Endodermal cell (in vitro differentiated cells): ENCODE data around the gene TCN1. TPM values are rescaled to one million over a fixed set of nuclear protein-coding genes. Genes with fewer than 3 reads are reported as not detected.

Experiments
- DNase-seq: peaks from one replicate; pipeline ENCODE4 v3.0.0-alpha.2; 2017
- H3K27ac ChIP-seq: 2 replicates; pipeline ENCODE4 v1.5.1; 2013; ENCODE audit warnings: mild to moderate bottlenecking, low read depth, low read length, moderate library complexity
- H3K27me3 ChIP-seq: 2 replicates; pipeline ENCODE4 v1.6.1; 2013; ENCODE audit warnings: mild to moderate bottlenecking, low read length, moderate library complexity; ENCODE audit not compliant: insufficient read depth, control insufficient read depth, poor library complexity, severe bottlenecking
- H3K36me3 ChIP-seq: 2 replicates; pipeline ENCODE4 v1.7.0; 2013; ENCODE audit warnings: mild to moderate bottlenecking, low read length, moderate library complexity; ENCODE audit not compliant: control insufficient read depth, insufficient read depth
- H3K4me1 ChIP-seq: one replicate; pipeline ENCODE4 v1.7.0; 2013; ENCODE audit warnings: low read length; ENCODE audit not compliant: control insufficient read depth, insufficient read depth
- H3K4me3 ChIP-seq: 2 replicates; pipeline ENCODE4 v1.5.1; 2013; ENCODE audit warnings: mild to moderate bottlenecking, low read length, moderate library complexity
- H3K9ac ChIP-seq: 2 replicates; pipeline ENCODE4 v1.6.1; 2013; ENCODE audit warnings: mild to moderate bottlenecking, low read length, moderate library complexity; ENCODE audit not compliant: poor library complexity, severe bottlenecking; ENCODE audit errors: extremely low read depth
- H3K9me3 ChIP-seq: 2 replicates; pipeline ENCODE4 v1.6.1; 2013; ENCODE audit warnings: mild to moderate bottlenecking, low read length, moderate library complexity; ENCODE audit not compliant: control insufficient read depth
- H3K27ac Mint-ChIP-seq: 2 replicates; pipeline ENCODE4 v1.8.0; 2020; ENCODE audit warnings: mixed read lengths
- H3K27me3 Mint-ChIP-seq: 2 replicates; pipeline ENCODE4 v1.8.0; 2021; ENCODE audit warnings: mild to moderate bottlenecking, mixed read lengths; ENCODE audit not compliant: insufficient read depth
- H3K36me3 Mint-ChIP-seq: 2 replicates; pipeline ENCODE4 v1.8.0; 2020; ENCODE audit warnings: low read depth, mixed read lengths
- H3K4me1 Mint-ChIP-seq: 2 replicates; pipeline ENCODE4 v1.8.0; 2020; ENCODE audit warnings: mixed read lengths
- H3K4me3 Mint-ChIP-seq: 2 replicates; pipeline ENCODE4 v1.8.0; 2020; ENCODE audit warnings: mild to moderate bottlenecking, moderate library complexity, mixed read lengths
- H3K9me3 Mint-ChIP-seq: 2 replicates; pipeline ENCODE4 v1.8.0; 2020; ENCODE audit warnings: mild to moderate bottlenecking, mixed read lengths
- WGBS, 2 experiments: methylation state at CpG; one replicate each; pipeline versions ENCODE4 v1.1.5 to v1.1.7; 2013; ENCODE audit warnings: missing lambda C conversion rate in 2 of 2, mixed read lengths in 1 of 2; ENCODE audit not compliant: insufficient coverage in 1 of 2, insufficient read length in 1 of 2; 5-methylcytosine and 5-hydroxymethylcytosine counted together
- total RNA-seq, 2 donors: library from RNA; stranded (reverse); fragmentation: NEBNext Ultra II Directional in 1 of 2; extraction: Animal tissue kit (Norgen Biotek cat#: 25700) in 1 of 2; gene quantifications; 2 replicates in 1 of 2; 3 replicates in 1 of 2; pipeline ENCODE4 v1.2.1, GENCODE V29; 2021
- TF ChIP-seq, protein P1 (sequence below): fragments of 200-600 bp; sonication (generic); conservative IDR thresholded peaks from 2 replicates; pipeline ENCODE4 v1.5.0; 2021; ENCODE audit warnings: antibody characterized with exemption, mild to moderate bottlenecking

TCN1 gene
- total RNA-seq, 2 donors from 2014 or later: not detected

DNA sequence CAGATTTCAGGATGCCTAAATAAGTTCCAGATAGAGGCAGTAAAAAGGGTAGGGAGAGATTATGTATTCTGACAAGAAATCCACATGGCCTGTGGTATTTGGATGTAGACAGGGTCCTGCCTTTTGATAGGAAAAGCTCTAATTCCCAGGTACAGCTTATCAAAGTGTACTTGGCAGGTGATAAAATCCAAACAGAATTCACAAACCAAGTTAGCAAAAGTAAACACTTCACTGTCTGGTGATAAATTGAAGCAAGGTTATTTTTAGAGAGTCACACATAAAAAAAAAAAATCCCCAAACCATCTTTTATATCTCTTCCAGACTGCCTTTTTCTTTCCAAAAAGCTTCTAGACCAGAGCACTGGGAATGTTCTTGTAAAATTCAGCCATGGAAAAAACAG lies 26.7 kb downstream of the TCN1 start:
- Histone ChIP-seq H3K9ac (no peak overlapping the region), H3K36me3 (no peaks in the 10 kb centered on the region), H3K4me3 (no peak overlapping the region), H3K27me3 (no peaks in the 10 kb centered on the region), H3K9me3 (no peaks in the 10 kb centered on the region), H3K27ac (no peak overlapping the region), H3K4me1 (no peaks in the 10 kb centered on the region)
- Mint-ChIP-seq H3K4me1 (no peaks in the 10 kb centered on the region), H3K36me3 (no peaks in the 10 kb centered on the region), H3K27ac (no peak overlapping the region), H3K4me3 (no peak overlapping the region), H3K27me3 (no peaks in the 10 kb centered on the region), H3K9me3 (no peaks in the 10 kb centered on the region)
- TF ChIP-seq, protein P1, sequence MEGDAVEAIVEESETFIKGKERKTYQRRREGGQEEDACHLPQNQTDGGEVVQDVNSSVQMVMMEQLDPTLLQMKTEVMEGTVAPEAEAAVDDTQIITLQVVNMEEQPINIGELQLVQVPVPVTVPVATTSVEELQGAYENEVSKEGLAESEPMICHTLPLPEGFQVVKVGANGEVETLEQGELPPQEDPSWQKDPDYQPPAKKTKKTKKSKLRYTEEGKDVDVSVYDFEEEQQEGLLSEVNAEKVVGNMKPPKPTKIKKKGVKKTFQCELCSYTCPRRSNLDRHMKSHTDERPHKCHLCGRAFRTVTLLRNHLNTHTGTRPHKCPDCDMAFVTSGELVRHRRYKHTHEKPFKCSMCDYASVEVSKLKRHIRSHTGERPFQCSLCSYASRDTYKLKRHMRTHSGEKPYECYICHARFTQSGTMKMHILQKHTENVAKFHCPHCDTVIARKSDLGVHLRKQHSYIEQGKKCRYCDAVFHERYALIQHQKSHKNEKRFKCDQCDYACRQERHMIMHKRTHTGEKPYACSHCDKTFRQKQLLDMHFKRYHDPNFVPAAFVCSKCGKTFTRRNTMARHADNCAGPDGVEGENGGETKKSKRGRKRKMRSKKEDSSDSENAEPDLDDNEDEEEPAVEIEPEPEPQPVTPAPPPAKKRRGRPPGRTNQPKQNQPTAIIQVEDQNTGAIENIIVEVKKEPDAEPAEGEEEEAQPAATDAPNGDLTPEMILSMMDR: no peak
- no peak for DNase-seq

DNA sequence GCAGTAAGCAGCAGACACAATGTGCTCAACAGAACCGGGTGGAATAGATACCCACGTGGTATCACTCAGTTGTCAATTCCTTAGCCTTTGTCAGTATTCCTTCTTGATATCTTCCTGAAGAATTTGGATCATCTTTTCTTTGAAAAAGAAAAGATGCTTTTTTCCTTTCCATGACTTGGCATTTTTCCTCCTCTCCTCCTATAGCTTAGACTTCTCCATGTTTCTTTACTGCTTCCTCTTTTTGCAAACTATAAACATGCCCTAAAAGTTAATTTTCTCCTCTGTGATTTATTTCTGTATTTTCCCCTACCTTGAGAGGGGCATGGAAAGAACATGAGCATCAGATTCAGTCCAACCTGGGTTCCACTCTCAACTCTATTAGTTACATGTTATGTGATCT lies 32.7 kb downstream of the TCN1 start:
- Histone ChIP-seq H3K9me3 (no peaks in the 10 kb centered on the region), H3K27me3 (no peaks in the 10 kb centered on the region), H3K4me3 (no peak overlapping the region), H3K36me3 (no peaks in the 10 kb centered on the region), H3K4me1 (no peaks in the 10 kb centered on the region), H3K9ac (no peak overlapping the region), H3K27ac (no peak overlapping the region)
- Mint-ChIP-seq H3K27ac (no peak overlapping the region), H3K4me1 (no peaks in the 10 kb centered on the region), H3K4me3 (no peak overlapping the region), H3K9me3 (no peaks in the 10 kb centered on the region), H3K27me3 (no peaks in the 10 kb centered on the region), H3K36me3 (no peaks in the 10 kb centered on the region)
- no peak for DNase-seq
- WGBS, 2 experiments: 100% methylated on average over 2 of the region's 2 CpGs
- TF ChIP-seq, protein P1: no peak

DNA sequence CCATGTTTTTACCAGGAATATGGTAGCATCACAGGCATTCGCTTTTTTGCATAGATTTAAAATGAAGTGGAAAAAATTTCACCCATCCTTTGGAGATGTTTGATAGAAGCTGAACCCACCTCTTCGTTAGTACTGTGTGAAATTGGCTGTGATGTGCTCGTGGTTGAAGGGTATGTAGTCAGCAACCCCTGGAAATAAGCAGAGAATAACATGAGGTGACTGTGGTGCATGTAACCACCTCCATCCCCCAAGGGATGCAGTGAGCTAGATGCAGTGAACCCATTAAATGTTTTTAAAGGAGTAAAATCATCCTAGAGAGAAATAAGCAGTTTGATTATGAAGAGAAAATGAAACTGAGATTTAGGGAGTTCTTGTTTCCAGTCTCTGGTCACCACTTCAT lies 36.9 kb downstream of the TCN1 start:
- Histone ChIP-seq H3K9me3 (no peaks in the 10 kb centered on the region), H3K4me1 (no peaks in the 10 kb centered on the region), H3K27ac (no peak overlapping the region), H3K36me3 (no peaks in the 10 kb centered on the region), H3K4me3 (no peak overlapping the region), H3K9ac (no peak overlapping the region), H3K27me3 (no peaks in the 10 kb centered on the region)
- 86 to 87% methylated on average over 3 of the region's 3 CpGs for WGBS, 2 experiments
- Mint-ChIP-seq H3K27ac (no peak overlapping the region), H3K27me3 (no peaks in the 10 kb centered on the region), H3K36me3 (no peaks in the 10 kb centered on the region), H3K9me3 (no peaks in the 10 kb centered on the region), H3K4me1 (no peaks in the 10 kb centered on the region), H3K4me3 (no peak overlapping the region)
- TF ChIP-seq, protein P1: no peak
- no peak for DNase-seq
